Caco-2 (cell line): Measurements from ENCODE around the gene TBPL2. TPM values are rescaled to one million over a fixed set of nuclear protein-coding genes. Genes with fewer than 3 reads are reported as not detected.

Source experiments
- BruUV-seq: library from RNA; stranded (reverse); fragments of 400-500 nt; replicated peaks from 2 replicates; lab custom pipeline; 2021; lab: Mats Ljungman, UMichigan
- CTCF ChIA-PET: fragments of 300-600 bp; sonication (Branson Sonifier 250); formaldehyde crosslinking; loops from one replicate; lab custom pipeline; 2022; ENCODE audit warnings: antibody characterized with exemption; lab: Charles Lee
- POLR2A ChIA-PET: fragments of 300-600 bp; sonication (Branson Sonifier 250); formaldehyde crosslinking; loops from one replicate; lab custom pipeline; 2022; ENCODE audit warnings: antibody characterized with exemption; lab: Charles Lee
- DNase-seq, 2 experiments: peaks; one replicate each; pipeline versions ENCODE4 v3.0.0 to v3.0.0-alpha.2; 2020 to 2022
- H3K27me3 ChIP-seq: replicated peaks from 2 replicates; pipeline ENCODE4 v1.6.0; 2011; ENCODE audit warnings: low read length; ENCODE audit not compliant: control insufficient read depth, insufficient read depth
- H3K36me3 ChIP-seq: 2 replicates; pipeline ENCODE4 v1.5.1; 2011; ENCODE audit warnings: low read length; ENCODE audit not compliant: control insufficient read depth, insufficient read depth
- H3K4me1 ChIP-seq: fragments of 250-450 bp; sonication (Bioruptor Pico); 2 replicates; pipeline ENCODE4 v1.5.1; 2020; ENCODE audit warnings: mild to moderate bottlenecking
- H3K4me3 ChIP-seq: 2 replicates; pipeline ENCODE4 v1.5.1; 2011; ENCODE audit warnings: low read depth, mild to moderate bottlenecking, control low read depth, low read length
- H3K9me3 ChIP-seq: fragments of 250-450 bp; sonication (Bioruptor Pico); 2 replicates; pipeline ENCODE4 v1.5.1; 2020; ENCODE audit warnings: mild to moderate bottlenecking, moderate library complexity
- H3K27ac Mint-ChIP-seq: one replicate; pipeline ENCODE4 v1.8.0; 2022; ENCODE audit warnings: mixed read lengths; ENCODE audit not compliant: unreplicated experiment
- H3K27me3 Mint-ChIP-seq: one replicate; pipeline ENCODE4 v1.8.0; 2022; ENCODE audit warnings: mixed read lengths; ENCODE audit not compliant: insufficient read depth, unreplicated experiment
- H3K36me3 Mint-ChIP-seq: one replicate; pipeline ENCODE4 v1.8.0; 2022; ENCODE audit warnings: mild to moderate bottlenecking, mixed read lengths; ENCODE audit not compliant: insufficient read depth, unreplicated experiment
- H3K4me1 Mint-ChIP-seq: one replicate; pipeline ENCODE4 v1.8.0; 2022; ENCODE audit warnings: low read depth, mixed read lengths; ENCODE audit not compliant: unreplicated experiment
- H3K4me3 Mint-ChIP-seq: one replicate; pipeline ENCODE4 v1.8.0; 2022; ENCODE audit warnings: mild to moderate bottlenecking, moderate library complexity, mixed read lengths; ENCODE audit not compliant: unreplicated experiment
- H3K9me3 Mint-ChIP-seq: one replicate; pipeline ENCODE4 v1.8.0; 2022; ENCODE audit warnings: mixed read lengths; ENCODE audit not compliant: unreplicated experiment
- intact Hi-C: fragments of 100-400 bp; cut with micrococcal nuclease; formaldehyde crosslinking; loops from one replicate; pipeline ENCODE4 v1.10.0; 2022; ENCODE audit not compliant: unreplicated experiment
- total RNA-seq: library from RNA; stranded (reverse); gene quantifications from 2 replicates; pipeline ENCODE4 v1.2.3, GENCODE V29; 2022
- TF ChIP-seq, protein P1 (sequence below), 2 experiments: fragments of 200-600 bp in 1 of 2; IDR thresholded peaks; 1 replicate in 1 of 2; 2 replicates in 1 of 2; pipeline versions ENCODE4 v1.5.1 to v1.8.0; 2011 to 2022; ENCODE audit warnings: antibody characterized with exemption in 1 of 2, control low read depth in 1 of 2, inconsistent platforms in 1 of 2, low read depth in 1 of 2, low read length in 1 of 2, mild to moderate bottlenecking in 1 of 2, moderate library complexity in 1 of 2; ENCODE audit not compliant: insufficient read depth in 1 of 2, severe bottlenecking in 1 of 2, unreplicated experiment in 1 of 2

The TBPL2 gene
- total RNA-seq, 1 experiment from 2014 or later: not detected

DNA sequence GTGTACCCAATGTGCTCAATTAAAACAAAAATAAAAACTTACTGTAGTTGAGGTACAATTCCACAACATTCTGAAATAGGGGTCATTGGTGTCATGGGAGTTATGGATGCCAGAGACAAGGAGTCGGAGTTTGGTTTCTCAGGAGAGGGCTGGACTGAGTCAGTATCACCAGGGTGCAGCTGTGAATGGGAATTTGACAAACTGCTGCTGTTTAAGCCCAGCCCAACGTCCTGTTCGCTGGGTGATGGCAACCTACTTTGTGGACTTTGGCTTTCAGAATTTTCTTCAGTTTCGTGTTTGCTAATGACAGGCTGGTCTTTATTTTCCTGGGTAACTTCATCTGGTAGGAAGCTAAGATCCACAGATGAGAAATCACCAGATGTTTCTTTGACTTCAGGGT, 3.9 kb downstream of the TBPL2 start:
- intact Hi-C loops: loop anchor here (5.0 to 10.0 kb wide), 3 partner anchors 218 to 1051 kb away; no protein-coding TSS in a partner anchor
- no peaks in the 10 kb centered on the region for H3K4me1 ChIP-seq
- no TSS peak for BruUV-seq
- H3K36me3 Mint-ChIP-seq: no peaks in the 10 kb centered on the region
- TF ChIP-seq, protein P1, sequence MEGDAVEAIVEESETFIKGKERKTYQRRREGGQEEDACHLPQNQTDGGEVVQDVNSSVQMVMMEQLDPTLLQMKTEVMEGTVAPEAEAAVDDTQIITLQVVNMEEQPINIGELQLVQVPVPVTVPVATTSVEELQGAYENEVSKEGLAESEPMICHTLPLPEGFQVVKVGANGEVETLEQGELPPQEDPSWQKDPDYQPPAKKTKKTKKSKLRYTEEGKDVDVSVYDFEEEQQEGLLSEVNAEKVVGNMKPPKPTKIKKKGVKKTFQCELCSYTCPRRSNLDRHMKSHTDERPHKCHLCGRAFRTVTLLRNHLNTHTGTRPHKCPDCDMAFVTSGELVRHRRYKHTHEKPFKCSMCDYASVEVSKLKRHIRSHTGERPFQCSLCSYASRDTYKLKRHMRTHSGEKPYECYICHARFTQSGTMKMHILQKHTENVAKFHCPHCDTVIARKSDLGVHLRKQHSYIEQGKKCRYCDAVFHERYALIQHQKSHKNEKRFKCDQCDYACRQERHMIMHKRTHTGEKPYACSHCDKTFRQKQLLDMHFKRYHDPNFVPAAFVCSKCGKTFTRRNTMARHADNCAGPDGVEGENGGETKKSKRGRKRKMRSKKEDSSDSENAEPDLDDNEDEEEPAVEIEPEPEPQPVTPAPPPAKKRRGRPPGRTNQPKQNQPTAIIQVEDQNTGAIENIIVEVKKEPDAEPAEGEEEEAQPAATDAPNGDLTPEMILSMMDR (IDR thresholded peaks at IDR 0.05; ENCODE audit: insufficient read depth in 1 of 2, low read depth in 1 of 2, low read length in 1 of 2, severe bottlenecking in 1 of 2, unreplicated experiment in 1 of 2): no peak
- H3K4me1 Mint-ChIP-seq: no peaks in the 10 kb centered on the region
- H3K4me3 Mint-ChIP-seq: no peak overlapping the region
- no peaks in the 10 kb centered on the region for H3K36me3 ChIP-seq
- ChIA-PET CTCF (no interaction called here), POLR2A (no interaction called here)
- H3K4me3 ChIP-seq: no peak overlapping the region
- no peak overlapping the region for H3K27ac Mint-ChIP-seq
- H3K27me3 ChIP-seq: no peaks in the 10 kb centered on the region
- H3K9me3 ChIP-seq: no peaks in the 10 kb centered on the region
- no peaks in the 10 kb centered on the region for H3K9me3 Mint-ChIP-seq
- DNase-seq: no peak
- peaks cover 3% of the 10 kb centered on the region for H3K27me3 Mint-ChIP-seq

DNA sequence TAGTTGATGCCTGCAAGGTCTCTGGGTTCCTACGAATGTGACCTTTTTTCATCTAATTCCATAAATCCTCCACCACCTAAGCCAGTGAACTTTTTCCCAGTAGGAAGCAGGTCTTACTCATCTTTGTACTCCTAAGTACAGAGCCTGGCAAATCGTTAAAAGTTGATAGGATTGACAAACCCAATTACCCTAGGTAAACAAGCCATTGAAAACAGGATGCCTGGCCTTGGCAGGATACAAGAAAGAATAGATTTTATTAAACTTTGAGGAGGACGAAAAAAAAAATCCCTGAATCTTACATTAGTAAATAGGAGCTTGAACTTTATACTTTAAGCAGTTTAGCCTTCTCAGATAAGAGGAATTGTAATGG, 5.6 kb downstream of the TBPL2 start:
- no peaks in the 10 kb centered on the region for H3K4me1 ChIP-seq
- Mint-ChIP-seq H3K4me1 (peaks cover 4% of the 10 kb centered on the region), H3K27me3 (peaks cover 3% of the 10 kb centered on the region), H3K4me3 (no peak overlapping the region), H3K36me3 (no peaks in the 10 kb centered on the region), H3K27ac (no peak overlapping the region), H3K9me3 (no peaks in the 10 kb centered on the region)
- TF ChIP-seq, protein P1 (IDR thresholded peaks at IDR 0.05; ENCODE audit: insufficient read depth in 1 of 2, low read depth in 1 of 2, low read length in 1 of 2, severe bottlenecking in 1 of 2, unreplicated experiment in 1 of 2): no peak
- DNase-seq: no peak
- H3K4me3 ChIP-seq: no peak overlapping the region
- POLR2A ChIA-PET: no interaction called here
- intact Hi-C loops: loop anchor here (5.0 to 10.0 kb wide), 3 partner anchors 220 to 1053 kb away; no protein-coding TSS in a partner anchor
- H3K27me3 ChIP-seq: no peaks in the 10 kb centered on the region
- BruUV-seq: no TSS peak
- no peaks in the 10 kb centered on the region for H3K36me3 ChIP-seq
- CTCF ChIA-PET: interaction anchor here (0.6 kb wide), 1 partner anchor 1108 kb away, joined by 4 read pairs; no protein-coding TSS in a partner anchor
- no peaks in the 10 kb centered on the region for H3K9me3 ChIP-seq

GRCh38 chr14:55433880-55434804, 6.3 kb downstream of the TBPL2 start:
- ChIA-PET POLR2A (no interaction called here), CTCF (interaction anchor here (0.6 kb wide), 1 partner anchor 1109 kb away, joined by 4 read pairs; no protein-coding TSS in a partner anchor)
- H3K4me3 Mint-ChIP-seq: no peak overlapping the region
- no peaks in the 10 kb centered on the region for H3K36me3 Mint-ChIP-seq
- H3K9me3 Mint-ChIP-seq: no peaks in the 10 kb centered on the region
- H3K27me3 ChIP-seq: no peaks in the 10 kb centered on the region
- TF ChIP-seq, protein P1 (IDR thresholded peaks at IDR 0.05; ENCODE audit: insufficient read depth in 1 of 2, low read depth in 1 of 2, low read length in 1 of 2, severe bottlenecking in 1 of 2, unreplicated experiment in 1 of 2): no peak
- H3K27ac Mint-ChIP-seq: no peak overlapping the region
- no peak for DNase-seq
- no peaks in the 10 kb centered on the region for H3K4me1 ChIP-seq
- intact Hi-C loops: loop anchor here (10.0 kb wide), 1 partner anchor 221 kb away; no protein-coding TSS in a partner anchor
- peaks cover 6% of the 10 kb centered on the region for H3K4me1 Mint-ChIP-seq
- H3K9me3 ChIP-seq: no peaks in the 10 kb centered on the region
- peaks cover 3% of the 10 kb centered on the region for H3K27me3 Mint-ChIP-seq
- BruUV-seq: no TSS peak
- H3K4me3 ChIP-seq: no peak overlapping the region
- no peaks in the 10 kb centered on the region for H3K36me3 ChIP-seq
